Activated T-cell treated with anti-CD3 and anti-CD28 coated beads, Interleukin-2, amount 50 U/mL, for 24 hours (primary cell): ENCODE results near the gene MACROD2.
"Not testable (repeated sequence)": the region's sequence is repeated elsewhere in the genome, so short reads cannot be mapped to it uniquely, and the experiment has no call there.

ENCODE experiments used
- DNase-seq: peaks from one replicate; pipeline ENCODE4 v3.0.0-alpha.2; 2020
- H3K27ac Mint-ChIP-seq: 2 replicates; pipeline ENCODE4 v1.8.0; 2020; ENCODE audit warnings: mild to moderate bottlenecking, mixed read lengths
- H3K27me3 Mint-ChIP-seq: 2 replicates; pipeline ENCODE4 v1.8.0; 2020; ENCODE audit warnings: mixed read lengths
- H3K36me3 Mint-ChIP-seq: 2 replicates; pipeline ENCODE4 v1.8.0; 2020; ENCODE audit warnings: low read depth, mixed read lengths
- H3K4me1 Mint-ChIP-seq: 2 replicates; pipeline ENCODE4 v1.8.0; 2020; ENCODE audit warnings: low read depth, mixed read lengths
- H3K4me3 Mint-ChIP-seq: 2 replicates; pipeline ENCODE4 v1.8.0; 2020; ENCODE audit warnings: mild to moderate bottlenecking, moderate library complexity, mixed read lengths
- H3K9me3 Mint-ChIP-seq: 2 replicates; pipeline ENCODE4 v1.8.0; 2020; ENCODE audit warnings: mixed read lengths

MACROD2 gene

DNA sequence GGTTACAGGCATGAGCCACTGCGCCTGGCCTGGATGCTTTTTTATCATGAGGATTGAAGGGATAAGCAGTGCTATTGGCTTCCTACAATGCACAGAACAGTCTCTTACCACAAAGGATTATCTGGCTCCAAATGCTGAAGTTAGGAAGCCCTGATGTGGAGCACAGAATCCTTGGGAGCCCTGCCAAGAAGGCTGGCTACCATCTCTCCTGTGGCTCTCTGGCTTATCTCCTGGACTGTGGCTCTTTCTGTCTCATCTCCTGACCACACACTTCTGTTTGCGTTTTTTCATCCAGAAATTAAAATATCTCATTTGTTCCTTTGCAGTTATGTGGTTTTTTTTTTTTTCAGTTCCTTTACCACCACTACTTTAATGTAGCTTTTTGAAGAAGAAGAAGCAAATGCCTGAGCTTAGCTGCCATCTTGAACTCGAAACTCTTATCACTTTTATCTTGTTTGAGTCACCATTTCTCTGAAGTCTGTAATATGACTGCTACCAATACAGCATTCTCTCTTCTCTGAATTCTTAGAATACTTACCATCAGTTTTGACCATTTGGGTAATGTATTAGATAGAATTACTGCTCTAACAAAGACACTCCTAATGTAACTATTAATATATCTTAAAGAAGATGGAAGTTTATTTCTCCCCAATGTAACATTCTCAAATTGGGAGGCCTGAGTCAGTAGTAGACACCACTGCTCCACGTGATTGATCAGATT lies 1533.2 kb downstream of the MACROD2 start:
- Mint-ChIP-seq H3K9me3 (peaks cover 12% of the 10 kb centered on the region), H3K36me3 (no peaks in the 10 kb centered on the region), H3K4me1 (no peaks in the 10 kb centered on the region), H3K27me3 (no peaks in the 10 kb centered on the region), H3K4me3 (no peak overlapping the region), H3K27ac (no peak overlapping the region)
- no peak for DNase-seq

DNA sequence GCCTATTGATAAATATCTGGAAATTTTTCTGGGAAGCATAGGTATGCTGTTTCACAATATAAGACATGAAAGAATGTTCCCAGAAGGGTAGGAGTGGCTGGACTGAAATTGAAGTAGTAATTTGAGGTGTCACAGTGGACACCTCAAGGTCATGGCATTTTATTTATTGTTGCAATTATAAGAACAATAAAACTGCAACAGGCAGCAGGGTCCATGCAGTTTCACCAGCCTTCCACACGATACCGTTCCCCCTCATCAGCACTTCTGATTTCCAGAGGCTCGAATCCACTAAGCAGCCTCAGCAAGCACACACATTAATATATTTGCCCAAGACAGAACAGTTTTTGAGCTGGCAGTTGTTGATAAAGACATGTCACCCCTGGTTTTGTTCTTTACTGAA lies 1540.5 kb downstream of the MACROD2 start:
- no peaks in the 10 kb centered on the region for H3K36me3 Mint-ChIP-seq
- no peak for DNase-seq
- H3K27ac Mint-ChIP-seq: no peak overlapping the region
- no peaks in the 10 kb centered on the region for H3K27me3 Mint-ChIP-seq
- no peak overlapping the region for H3K4me3 Mint-ChIP-seq
- H3K9me3 Mint-ChIP-seq: peaks cover 13% of the 10 kb centered on the region
- H3K4me1 Mint-ChIP-seq: no peaks in the 10 kb centered on the region

DNA sequence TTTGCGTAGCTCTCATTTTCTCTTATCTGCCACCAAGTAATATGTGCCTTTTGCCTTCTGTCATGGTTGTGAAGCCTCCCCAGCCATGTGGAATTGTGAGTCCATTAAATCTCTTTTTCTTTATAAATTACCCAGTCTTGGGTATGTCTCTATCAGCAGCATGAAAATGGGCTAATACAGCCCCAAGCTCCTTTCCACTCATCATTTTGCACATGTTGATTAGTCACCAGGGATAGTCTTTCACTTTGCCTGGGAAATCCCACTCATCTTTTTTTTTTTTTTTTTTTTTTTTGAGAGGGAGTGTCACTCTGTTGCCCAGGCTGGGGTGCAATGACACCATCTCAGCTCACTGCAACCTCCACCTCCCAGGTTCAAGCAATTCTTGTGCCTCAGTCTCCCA lies 1541.9 kb downstream of the MACROD2 start:
- peaks cover 14% of the 10 kb centered on the region for H3K9me3 Mint-ChIP-seq
- not testable (repeated sequence) for H3K27me3 Mint-ChIP-seq, H3K4me3 Mint-ChIP-seq, H3K4me1 Mint-ChIP-seq, H3K27ac Mint-ChIP-seq, DNase-seq, H3K36me3 Mint-ChIP-seq

DNA sequence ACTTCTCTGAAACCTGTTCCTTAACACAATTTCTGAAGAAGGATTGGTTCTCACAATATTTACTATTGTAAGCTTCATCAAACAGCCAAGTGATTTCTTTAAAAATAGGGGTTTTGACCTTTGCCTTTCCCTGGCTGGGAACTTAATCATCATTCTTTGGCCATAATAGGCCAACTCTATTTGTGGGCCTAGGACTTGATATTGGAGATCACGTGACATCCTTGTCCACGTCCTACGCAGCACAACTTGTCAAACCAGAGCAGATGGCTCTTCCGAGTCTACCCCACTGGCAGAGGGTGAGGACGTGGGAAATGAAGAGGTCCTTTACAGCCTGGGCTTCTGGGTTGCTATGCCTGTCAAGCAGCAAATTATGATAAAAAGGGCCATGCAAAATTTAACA lies 1547.3 kb downstream of the MACROD2 start:
- H3K27me3 Mint-ChIP-seq: no peaks in the 10 kb centered on the region
- H3K4me1 Mint-ChIP-seq: no peaks in the 10 kb centered on the region
- no peak for DNase-seq
- H3K9me3 Mint-ChIP-seq: peaks cover 16% of the 10 kb centered on the region
- H3K36me3 Mint-ChIP-seq: no peaks in the 10 kb centered on the region
- no peak overlapping the region for H3K4me3 Mint-ChIP-seq
- H3K27ac Mint-ChIP-seq: no peak overlapping the region

DNA sequence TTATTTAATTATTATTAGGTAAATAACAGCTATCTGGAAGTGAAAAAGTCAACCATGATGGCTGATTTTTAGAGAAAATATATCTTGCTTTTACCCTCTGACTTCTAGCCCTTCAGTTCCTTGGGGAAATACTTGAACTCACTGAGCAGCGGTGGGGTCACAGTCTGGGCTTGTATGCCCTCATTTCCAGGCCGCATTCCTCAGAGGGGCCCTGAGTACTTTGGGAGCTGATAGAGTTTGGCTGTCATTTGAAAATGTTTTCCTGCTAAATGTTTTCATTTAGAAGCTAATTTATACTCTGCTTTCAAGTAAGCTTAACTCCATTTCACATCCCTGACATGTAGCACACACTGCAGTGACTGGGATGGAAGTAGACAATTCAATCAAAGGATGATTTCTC lies 1549.4 kb downstream of the MACROD2 start:
- Mint-ChIP-seq H3K9me3 (peaks cover 13% of the 10 kb centered on the region), H3K4me3 (no peak overlapping the region), H3K4me1 (no peaks in the 10 kb centered on the region), H3K36me3 (no peaks in the 10 kb centered on the region), H3K27ac (no peak overlapping the region), H3K27me3 (no peaks in the 10 kb centered on the region)
- DNase-seq: no peak

DNA sequence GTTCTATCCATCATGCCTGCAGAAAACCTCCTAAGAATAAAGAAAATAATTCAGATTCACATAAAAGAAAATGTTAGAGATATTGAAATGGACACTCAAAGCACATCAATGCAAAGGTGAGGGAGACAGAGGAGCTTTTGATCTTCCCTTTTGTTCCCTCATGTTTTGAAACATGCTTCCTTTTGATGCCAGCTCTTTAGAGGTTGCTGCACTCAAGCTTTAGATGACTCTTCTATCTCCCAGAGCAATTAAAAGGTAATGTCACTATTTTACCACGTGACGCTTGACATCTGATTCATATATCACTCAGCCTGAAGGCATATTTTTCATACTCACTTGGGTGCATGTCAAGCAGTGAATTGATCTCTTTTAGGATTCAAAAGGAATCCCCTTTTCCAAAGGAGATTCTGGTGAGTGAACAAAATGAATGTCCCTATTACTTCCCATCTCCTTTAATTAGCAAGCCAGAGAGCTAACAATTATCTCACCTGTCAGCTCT lies 1551.3 kb downstream of the MACROD2 start:
- Mint-ChIP-seq H3K4me1 (no peaks in the 10 kb centered on the region), H3K36me3 (no peaks in the 10 kb centered on the region), H3K4me3 (no peak overlapping the region), H3K9me3 (peaks cover 10% of the 10 kb centered on the region), H3K27ac (no peak overlapping the region), H3K27me3 (no peaks in the 10 kb centered on the region)
- DNase-seq: no peak

DNA sequence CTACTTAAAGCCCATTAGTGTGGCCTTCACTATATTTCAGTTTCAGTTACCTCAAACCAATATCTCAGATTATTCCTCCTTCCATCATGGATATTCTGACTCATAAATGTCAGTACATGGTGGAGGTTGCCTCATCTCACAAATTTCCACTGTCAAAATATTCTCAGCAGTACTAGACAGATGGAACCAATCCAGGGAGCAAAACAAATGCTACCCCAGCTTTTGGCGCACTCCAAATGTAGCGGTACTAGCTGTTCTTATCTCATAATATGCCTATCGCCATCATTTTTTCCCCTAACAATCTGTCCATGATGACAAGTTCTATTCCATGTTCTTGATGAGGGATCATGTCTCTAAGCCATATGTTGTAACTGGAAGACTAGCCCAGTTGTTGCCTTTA lies 1551.8 kb downstream of the MACROD2 start:
- no peaks in the 10 kb centered on the region for H3K27me3 Mint-ChIP-seq
- H3K9me3 Mint-ChIP-seq: peaks cover 12% of the 10 kb centered on the region
- no peaks in the 10 kb centered on the region for H3K36me3 Mint-ChIP-seq
- DNase-seq: no peak
- no peak overlapping the region for H3K4me3 Mint-ChIP-seq
- H3K4me1 Mint-ChIP-seq: no peaks in the 10 kb centered on the region
- H3K27ac Mint-ChIP-seq: no peak overlapping the region

DNA sequence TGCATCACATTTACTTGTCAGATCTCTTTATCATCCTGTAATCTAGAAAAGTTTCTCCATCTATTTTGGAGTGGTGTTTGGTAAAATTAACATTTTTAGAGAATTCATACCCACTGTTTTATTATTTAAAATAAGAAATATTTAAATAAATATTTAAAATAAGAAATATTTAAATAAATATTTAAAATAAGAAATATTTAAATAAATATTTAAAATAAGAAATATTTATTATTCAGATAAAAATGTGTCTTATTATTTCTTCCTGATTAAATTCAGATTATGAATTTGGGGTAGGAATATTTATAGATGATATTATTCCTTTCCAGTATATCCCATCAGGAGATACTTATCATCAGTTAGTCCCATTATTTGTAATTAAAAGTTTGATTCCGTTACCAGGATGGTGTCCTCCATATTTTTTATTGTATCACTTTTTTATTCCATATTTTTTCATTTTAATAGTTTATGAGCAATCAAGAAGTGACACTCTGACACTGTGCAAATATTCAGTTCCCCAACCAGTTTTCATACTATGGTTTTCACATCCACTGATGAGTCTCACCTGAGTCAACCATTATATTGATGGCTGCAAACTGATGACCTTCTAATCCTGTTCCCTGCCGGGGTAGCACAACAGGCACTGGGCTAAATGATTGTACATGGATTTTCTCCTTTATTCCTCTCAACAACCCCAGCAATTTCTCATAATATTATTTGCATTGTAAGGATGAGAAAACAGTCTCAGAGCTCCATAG lies 1555.0 kb downstream of the MACROD2 start:
- peaks cover 29% of the 10 kb centered on the region for H3K9me3 Mint-ChIP-seq
- no peak overlapping the region for H3K4me3 Mint-ChIP-seq
- no peaks in the 10 kb centered on the region for H3K4me1 Mint-ChIP-seq
- no peaks in the 10 kb centered on the region for H3K36me3 Mint-ChIP-seq
- no peak overlapping the region for H3K27ac Mint-ChIP-seq
- no peak for DNase-seq
- H3K27me3 Mint-ChIP-seq: no peaks in the 10 kb centered on the region

DNA sequence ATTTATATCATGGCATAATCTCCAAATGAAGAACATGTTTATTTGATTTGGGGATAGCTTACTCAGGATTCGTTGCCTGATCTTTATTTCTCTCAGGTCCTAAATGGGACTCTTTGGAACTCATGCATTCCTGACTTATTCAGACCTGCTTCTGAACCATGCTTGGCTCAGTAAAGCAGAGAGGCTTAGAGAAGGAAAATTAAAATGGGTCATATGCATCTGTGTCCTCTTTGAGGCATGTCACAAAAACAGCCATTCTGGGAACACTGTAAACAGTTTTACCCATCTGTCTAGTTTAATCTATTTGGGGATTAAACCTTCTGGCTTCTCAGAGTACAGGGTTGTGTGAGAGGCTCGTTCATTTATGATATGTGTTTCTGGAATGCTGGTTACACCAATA lies 1560.6 kb downstream of the MACROD2 start:
- H3K4me1 Mint-ChIP-seq: no peaks in the 10 kb centered on the region
- no peak for DNase-seq
- H3K27ac Mint-ChIP-seq: no peak overlapping the region
- H3K36me3 Mint-ChIP-seq: no peaks in the 10 kb centered on the region
- peaks cover 31% of the 10 kb centered on the region for H3K9me3 Mint-ChIP-seq
- no peak overlapping the region for H3K4me3 Mint-ChIP-seq
- H3K27me3 Mint-ChIP-seq: no peaks in the 10 kb centered on the region

DNA sequence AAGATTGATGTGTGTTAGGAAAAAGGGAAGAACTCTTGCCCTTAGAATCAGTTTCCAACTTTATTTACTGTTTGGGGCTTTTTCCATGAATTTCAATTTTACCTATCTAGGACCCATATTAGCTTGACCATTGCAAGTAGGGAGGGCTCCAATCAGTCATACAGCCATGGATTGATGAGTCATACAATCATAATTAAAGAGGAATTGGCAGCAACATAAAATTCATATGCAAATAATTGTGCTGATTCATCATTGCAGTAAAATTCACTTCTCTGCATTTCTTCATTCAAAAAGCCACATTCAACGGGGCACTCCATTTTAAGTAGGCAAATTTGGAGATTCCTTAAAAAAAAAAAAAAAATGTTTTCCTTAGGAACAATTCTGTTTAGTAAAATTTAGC lies 1561.6 kb downstream of the MACROD2 start:
- no peak for DNase-seq
- H3K4me1 Mint-ChIP-seq: no peaks in the 10 kb centered on the region
- no peak overlapping the region for H3K27ac Mint-ChIP-seq
- no peaks in the 10 kb centered on the region for H3K36me3 Mint-ChIP-seq
- no peak overlapping the region for H3K4me3 Mint-ChIP-seq
- H3K27me3 Mint-ChIP-seq: no peaks in the 10 kb centered on the region
- H3K9me3 Mint-ChIP-seq: peaks cover 34% of the 10 kb centered on the region

DNA sequence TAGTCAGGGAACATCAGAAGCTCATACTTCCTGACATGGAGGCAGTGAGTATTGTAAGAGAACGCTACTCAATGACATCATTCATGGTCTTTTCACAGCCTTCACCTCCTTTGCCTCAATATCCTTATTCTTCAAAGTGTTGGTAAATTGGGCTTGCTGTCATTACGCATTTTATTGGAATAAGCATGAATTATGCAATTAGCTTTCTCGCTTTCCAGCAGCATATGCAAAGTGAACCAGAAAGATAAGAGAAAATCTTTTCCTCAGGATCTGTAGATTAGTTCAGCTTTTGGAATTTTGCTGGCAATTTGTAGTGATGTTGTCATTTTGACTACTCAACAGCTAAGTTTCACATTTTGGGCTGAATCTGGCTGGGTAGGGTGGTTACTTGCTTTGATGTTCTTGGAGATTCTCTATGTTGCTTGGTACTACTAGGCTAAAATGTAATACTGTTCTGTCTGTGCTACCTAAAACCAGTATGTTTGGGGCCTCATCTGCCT lies 1565.8 kb downstream of the MACROD2 start:
- Mint-ChIP-seq H3K27me3 (no peaks in the 10 kb centered on the region), H3K4me1 (no peaks in the 10 kb centered on the region), H3K36me3 (no peaks in the 10 kb centered on the region), H3K9me3 (peaks cover 14% of the 10 kb centered on the region), H3K4me3 (no peak overlapping the region), H3K27ac (no peak overlapping the region)
- no peak for DNase-seq

DNA sequence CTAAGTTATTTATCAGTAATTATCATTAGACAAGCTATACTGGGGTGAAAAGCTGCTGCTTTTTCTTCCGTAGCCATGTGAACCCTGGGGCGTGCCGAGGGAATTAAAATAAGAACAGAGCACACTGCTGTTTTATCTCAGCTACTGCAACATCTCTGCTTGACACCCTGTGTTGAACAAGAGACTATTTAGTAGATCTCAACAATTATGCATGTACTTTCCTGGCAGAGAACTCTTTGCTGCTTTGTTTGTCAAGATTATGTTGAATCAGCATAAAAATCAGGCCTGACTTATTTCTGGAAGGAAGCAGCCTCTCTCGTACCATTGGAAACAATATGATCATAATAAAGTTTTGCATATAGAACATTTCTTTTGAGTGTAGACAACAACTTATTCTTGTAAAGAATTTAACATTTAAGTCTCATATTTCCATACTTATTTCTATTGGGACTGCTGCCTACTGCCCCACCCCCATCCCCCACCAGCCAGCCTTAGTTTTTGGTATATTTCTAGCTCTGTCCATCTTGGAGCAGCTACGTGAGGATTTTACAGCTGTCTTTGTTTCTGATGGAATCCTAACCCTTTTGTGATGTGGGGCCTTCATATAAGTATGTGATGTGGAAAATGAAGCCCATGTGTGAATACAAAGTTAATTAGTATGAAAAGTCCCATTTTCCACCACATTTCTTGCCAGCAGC lies 1566.5 kb downstream of the MACROD2 start:
- Mint-ChIP-seq H3K9me3 (peaks cover 14% of the 10 kb centered on the region), H3K27ac (no peak overlapping the region), H3K36me3 (no peaks in the 10 kb centered on the region), H3K4me1 (no peaks in the 10 kb centered on the region), H3K27me3 (no peaks in the 10 kb centered on the region), H3K4me3 (no peak overlapping the region)
- no peak for DNase-seq

DNA sequence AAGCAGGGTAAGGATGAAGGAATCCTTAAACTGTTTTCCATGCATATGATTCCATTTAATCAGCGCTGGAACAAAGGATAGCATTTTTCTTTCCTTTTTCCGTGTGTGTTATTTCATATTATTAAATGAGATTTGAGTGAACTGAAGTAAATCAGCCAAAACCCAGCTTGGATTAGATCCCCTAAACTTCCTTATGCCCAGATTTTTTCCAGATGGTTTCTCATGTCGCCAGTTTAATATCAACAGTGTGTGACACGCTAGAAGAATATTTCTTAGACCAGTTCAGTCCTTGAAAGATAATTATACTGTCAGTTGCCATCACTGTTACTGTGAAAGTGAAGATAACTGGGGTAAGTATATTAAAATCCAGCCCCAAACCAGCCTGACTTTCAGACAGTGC lies 1568.5 kb downstream of the MACROD2 start:
- H3K4me3 Mint-ChIP-seq: no peak overlapping the region
- peaks cover 12% of the 10 kb centered on the region for H3K9me3 Mint-ChIP-seq
- H3K27ac Mint-ChIP-seq: no peak overlapping the region
- DNase-seq: no peak
- no peaks in the 10 kb centered on the region for H3K4me1 Mint-ChIP-seq
- no peaks in the 10 kb centered on the region for H3K27me3 Mint-ChIP-seq
- no peaks in the 10 kb centered on the region for H3K36me3 Mint-ChIP-seq

DNA sequence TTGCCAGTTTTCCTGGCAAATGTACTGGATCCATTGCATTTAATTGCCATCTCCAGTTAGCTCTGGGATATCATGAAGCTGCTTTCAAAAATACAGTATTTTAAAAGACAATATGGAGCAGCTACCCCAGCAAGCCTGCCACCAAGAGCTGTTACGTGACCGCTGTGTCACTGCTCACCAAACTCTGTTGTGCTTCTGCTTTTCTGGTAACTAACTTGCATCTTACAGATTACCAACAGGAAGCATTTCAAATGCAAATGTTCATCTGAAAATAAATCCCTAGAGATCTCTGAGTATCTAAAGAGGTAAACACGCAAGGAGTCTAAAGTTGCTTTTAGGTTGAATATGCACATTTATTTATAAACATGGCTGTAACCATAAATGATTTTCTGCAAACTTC lies 1569.7 kb downstream of the MACROD2 start:
- Mint-ChIP-seq H3K36me3 (no peaks in the 10 kb centered on the region), H3K27ac (no peak overlapping the region), H3K4me3 (no peak overlapping the region), H3K27me3 (no peaks in the 10 kb centered on the region), H3K4me1 (no peaks in the 10 kb centered on the region), H3K9me3 (peaks cover 5% of the 10 kb centered on the region)
- no peak for DNase-seq

DNA sequence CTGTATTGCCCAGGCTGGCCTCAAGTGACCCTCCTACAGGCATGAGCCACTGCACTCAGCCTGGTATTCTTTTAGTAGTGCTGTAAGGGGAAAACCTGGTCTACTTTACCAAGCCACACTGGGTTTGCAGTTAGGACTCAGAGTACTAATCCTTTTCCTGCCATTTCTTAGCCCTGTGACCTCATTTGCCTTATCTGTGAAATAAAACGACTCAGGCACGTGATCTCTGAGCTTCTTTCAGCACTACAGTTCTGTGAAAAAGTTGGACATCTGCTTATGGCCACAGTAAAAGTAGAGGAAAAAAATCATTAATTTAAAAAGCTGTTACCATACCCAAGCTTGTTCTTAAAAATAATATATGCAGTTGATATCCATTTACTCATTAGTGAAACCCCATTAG lies 1570.5 kb downstream of the MACROD2 start:
- Mint-ChIP-seq H3K4me3 (no peak overlapping the region), H3K27me3 (no peaks in the 10 kb centered on the region), H3K27ac (no peak overlapping the region), H3K4me1 (no peaks in the 10 kb centered on the region), H3K36me3 (no peaks in the 10 kb centered on the region), H3K9me3 (peaks cover 3% of the 10 kb centered on the region)
- no peak for DNase-seq
